PC-9 (cell line): ENCODE measurements around the gene ZNF175. TPM values are rescaled to one million over a fixed set of nuclear protein-coding genes. Genes with fewer than 3 reads are reported as not detected.

Experiments
- BruUV-seq: library from RNA; stranded (reverse); fragments of 400-500 nt; replicated peaks from 2 replicates; lab custom pipeline; 2021; lab: Mats Ljungman, UMichigan
- CTCF ChIA-PET: fragments of 300-600 bp; sonication (Branson Sonifier 250); formaldehyde crosslinking; loops from one replicate; lab custom pipeline; 2022; ENCODE audit warnings: antibody characterized with exemption; lab: Charles Lee
- POLR2A ChIA-PET: fragments of 300-600 bp; sonication (Branson Sonifier 250); formaldehyde crosslinking; loops from one replicate; lab custom pipeline; 2022; ENCODE audit warnings: antibody characterized with exemption; ENCODE audit not compliant: unreplicated experiment; lab: Charles Lee
- DNase-seq, 2 experiments: peaks; one replicate each; pipeline versions ENCODE4 v3.0.0 to v3.0.0-alpha.2; 2015 to 2022; ENCODE audit warnings: mixed read lengths in 1 of 2
- H2AFZ ChIP-seq: fragments of 200-600 bp; sonication (generic); 2 replicates; pipeline ENCODE4 v1.8.1; 2017; ENCODE audit warnings: antibody characterized with exemption
- H3F3A ChIP-seq: fragments of 200-600 bp; sonication (generic); 2 replicates; pipeline ENCODE4 v1.8.1; 2017; ENCODE audit warnings: antibody characterized with exemption, mild to moderate bottlenecking, low read depth; ENCODE audit not compliant: insufficient read depth
- H3K27ac ChIP-seq: fragments of 200-600 bp; sonication (generic); 2 replicates; pipeline ENCODE4 v1.6.1; 2016; ENCODE audit warnings: mixed run types
- H3K27me3 ChIP-seq: fragments of 200-600 bp; sonication (generic); 2 replicates; pipeline ENCODE4 v1.6.1; 2016; ENCODE audit warnings: low read depth, mixed run types; ENCODE audit not compliant: insufficient read depth
- H3K36me3 ChIP-seq: fragments of 200-600 bp; sonication (generic); 2 replicates; pipeline ENCODE4 v1.6.1; 2016; ENCODE audit warnings: low read depth, mixed run types
- H3K4me1 ChIP-seq: fragments of 200-600 bp; sonication (generic); replicated peaks from 2 replicates; pipeline ENCODE4 v1.6.1; 2016; ENCODE audit warnings: mixed run types; ENCODE audit not compliant: insufficient read depth
- H3K4me2 ChIP-seq: fragments of 200-600 bp; sonication (generic); 2 replicates; pipeline ENCODE4 v1.6.1; 2017; ENCODE audit warnings: mixed run types
- H3K4me3 ChIP-seq: fragments of 200-600 bp; sonication (generic); 2 replicates; pipeline ENCODE4 v1.6.1; 2016; ENCODE audit warnings: mixed run types
- H3K79me2 ChIP-seq: fragments of 200-600 bp; sonication (generic); 2 replicates; pipeline ENCODE4 v1.6.1; 2017; ENCODE audit warnings: low read depth, mixed run types
- H3K9me2 ChIP-seq: fragments of 200-600 bp; sonication (generic); 2 replicates; pipeline ENCODE4 v1.8.1; 2017; ENCODE audit warnings: mild to moderate bottlenecking; ENCODE audit not compliant: insufficient read depth
- H3K9me3 ChIP-seq: fragments of 200-600 bp; sonication (generic); 2 replicates; pipeline ENCODE4 v1.8.1; 2016; ENCODE audit warnings: low read depth; ENCODE audit not compliant: insufficient read depth
- H4K20me1 ChIP-seq: fragments of 200-600 bp; sonication (generic); 2 replicates; pipeline ENCODE4 v1.8.1; 2017; ENCODE audit not compliant: insufficient read depth
- EZH2 ChIP-seq: fragments of 200-600 bp; sonication (generic); IDR thresholded peaks from 2 replicates; pipeline ENCODE4 v1.8.0; 2017; ENCODE audit warnings: antibody characterized with exemption, low read depth
- intact Hi-C: fragments of 100-400 bp; cut with micrococcal nuclease; formaldehyde crosslinking; loops from one replicate; pipeline ENCODE4 v1.10.0; 2022; ENCODE audit not compliant: unreplicated experiment
- total RNA-seq: library from RNA; stranded (reverse); gene quantifications from 2 replicates; pipeline ENCODE4 v1.2.3, GENCODE V29; 2021
- TF ChIP-seq, protein P1 (sequence below): fragments of 200-600 bp; sonication (generic); conservative IDR thresholded peaks from 2 replicates; pipeline ENCODE4 v1.6.1; 2017; ENCODE audit warnings: mixed run types, antibody characterized with exemption, mild to moderate bottlenecking, moderate library complexity

Gene ZNF175
- total RNA-seq, 1 experiment from 2014 or later: 11.7 TPM

- intact Hi-C loops: no loop called here
- Histone ChIP-seq H3K4me1 (no peaks in the 10 kb centered on the region), H3K9me3 (0 out of 2 replicates have a peak, but pooled peaks cover under 1% of the 10 kb centered on the region), H3K9me2 (no peaks in the 10 kb centered on the region), H3K79me2 (no peaks in the 10 kb centered on the region), H3K4me3 (no peak overlapping the region), H2AFZ (no peak overlapping the region), H3K27me3 (peaks cover 70% of the 10 kb centered on the region), H3K27ac (no peak overlapping the region), H3K36me3 (no peaks in the 10 kb centered on the region), H3F3A (no peaks in the 10 kb centered on the region), H4K20me1 (no peaks in the 10 kb centered on the region), H3K4me2 (no peak overlapping the region)
- no peak for DNase-seq
- no peak for TF ChIP-seq EZH2
- TF ChIP-seq, protein P1, sequence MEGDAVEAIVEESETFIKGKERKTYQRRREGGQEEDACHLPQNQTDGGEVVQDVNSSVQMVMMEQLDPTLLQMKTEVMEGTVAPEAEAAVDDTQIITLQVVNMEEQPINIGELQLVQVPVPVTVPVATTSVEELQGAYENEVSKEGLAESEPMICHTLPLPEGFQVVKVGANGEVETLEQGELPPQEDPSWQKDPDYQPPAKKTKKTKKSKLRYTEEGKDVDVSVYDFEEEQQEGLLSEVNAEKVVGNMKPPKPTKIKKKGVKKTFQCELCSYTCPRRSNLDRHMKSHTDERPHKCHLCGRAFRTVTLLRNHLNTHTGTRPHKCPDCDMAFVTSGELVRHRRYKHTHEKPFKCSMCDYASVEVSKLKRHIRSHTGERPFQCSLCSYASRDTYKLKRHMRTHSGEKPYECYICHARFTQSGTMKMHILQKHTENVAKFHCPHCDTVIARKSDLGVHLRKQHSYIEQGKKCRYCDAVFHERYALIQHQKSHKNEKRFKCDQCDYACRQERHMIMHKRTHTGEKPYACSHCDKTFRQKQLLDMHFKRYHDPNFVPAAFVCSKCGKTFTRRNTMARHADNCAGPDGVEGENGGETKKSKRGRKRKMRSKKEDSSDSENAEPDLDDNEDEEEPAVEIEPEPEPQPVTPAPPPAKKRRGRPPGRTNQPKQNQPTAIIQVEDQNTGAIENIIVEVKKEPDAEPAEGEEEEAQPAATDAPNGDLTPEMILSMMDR: no peak
- POLR2A ChIA-PET: no interaction called here
- CTCF ChIA-PET: no interaction called here
- BruUV-seq: no TSS peak
These were observed 21.4 kb upstream of the ZNF175 start for GRCh38 chr19:51549533-51550324.

- H3F3A ChIP-seq: no peaks in the 10 kb centered on the region
- ChIA-PET CTCF (no interaction called here), POLR2A (no interaction called here)
- no peak for DNase-seq
- H3K79me2 ChIP-seq: no peaks in the 10 kb centered on the region
- no peak overlapping the region for H2AFZ ChIP-seq
- H4K20me1 ChIP-seq: no peaks in the 10 kb centered on the region
- H3K27me3 ChIP-seq: peaks cover 56% of the 10 kb centered on the region
- H3K4me3 ChIP-seq: no peak overlapping the region
- H3K4me2 ChIP-seq: no peak overlapping the region
- intact Hi-C loops: no loop called here
- 0 out of 2 replicates have a peak, but pooled peaks cover 5% of the 10 kb centered on the region for H3K9me2 ChIP-seq
- BruUV-seq: no TSS peak
- no peak for TF ChIP-seq EZH2
- TF ChIP-seq, protein P1: no peak
- no peak overlapping the region for H3K27ac ChIP-seq
- H3K36me3 ChIP-seq: no peaks in the 10 kb centered on the region
- 0 out of 2 replicates have a peak, but pooled peaks cover 6% of the 10 kb centered on the region for H3K9me3 ChIP-seq
- H3K4me1 ChIP-seq: no peaks in the 10 kb centered on the region
These were observed 20.0 kb upstream of the ZNF175 start for GRCh38 chr19:51550848-51551672.

- Histone ChIP-seq H4K20me1 (no peaks in the 10 kb centered on the region), H3K79me2 (no peaks in the 10 kb centered on the region), H2AFZ (no peak overlapping the region), H3K9me2 (0 out of 2 replicates have a peak, but pooled peaks cover 5% of the 10 kb centered on the region), H3K9me3 (0 out of 2 replicates have a peak, but pooled peaks cover 6% of the 10 kb centered on the region), H3F3A (no peaks in the 10 kb centered on the region), H3K27ac (no peak overlapping the region), H3K4me1 (no peaks in the 10 kb centered on the region), H3K4me2 (no peak overlapping the region), H3K27me3 (peaks cover 49% of the 10 kb centered on the region), H3K36me3 (no peaks in the 10 kb centered on the region), H3K4me3 (no peak overlapping the region)
- BruUV-seq: no TSS peak
- ChIA-PET CTCF (no interaction called here), POLR2A (no interaction called here)
- TF ChIP-seq EZH2: no peak
- TF ChIP-seq, protein P1: no peak
- intact Hi-C loops: no loop called here
- no peak for DNase-seq
These were observed 19.2 kb upstream of the ZNF175 start for GRCh38 chr19:51551673-51552432.
